Measurements from ENCODE around the gene FAM114A1.

Gene FAM114A1

DNA sequence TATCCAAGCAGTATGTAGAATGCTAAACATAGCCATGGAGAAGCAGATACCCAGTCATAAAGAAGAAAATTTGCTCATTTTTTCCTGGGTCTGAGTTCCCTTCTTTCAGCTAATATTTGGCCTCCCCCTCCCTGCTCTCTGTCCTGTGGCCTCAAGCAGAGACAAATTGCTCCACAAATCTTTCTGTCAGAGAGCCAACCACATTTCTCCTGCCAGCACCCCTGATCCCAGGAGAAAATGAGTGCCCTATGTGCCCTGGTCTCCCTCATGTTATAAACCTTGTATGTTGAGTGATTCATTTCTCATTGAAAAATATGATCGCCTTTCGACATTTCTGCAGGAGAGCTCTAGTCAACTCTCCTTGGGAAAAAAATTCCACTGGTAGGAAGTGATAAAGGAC is 82.6 kb downstream of the FAM114A1 start:
- DNase-seq (ENCODE audit: low read depth) = no peak
- H3K4me3 ChIP-seq (ENCODE audit: low read depth, low read length) = no peak overlapping the region
- TF ChIP-seq, protein P1, sequence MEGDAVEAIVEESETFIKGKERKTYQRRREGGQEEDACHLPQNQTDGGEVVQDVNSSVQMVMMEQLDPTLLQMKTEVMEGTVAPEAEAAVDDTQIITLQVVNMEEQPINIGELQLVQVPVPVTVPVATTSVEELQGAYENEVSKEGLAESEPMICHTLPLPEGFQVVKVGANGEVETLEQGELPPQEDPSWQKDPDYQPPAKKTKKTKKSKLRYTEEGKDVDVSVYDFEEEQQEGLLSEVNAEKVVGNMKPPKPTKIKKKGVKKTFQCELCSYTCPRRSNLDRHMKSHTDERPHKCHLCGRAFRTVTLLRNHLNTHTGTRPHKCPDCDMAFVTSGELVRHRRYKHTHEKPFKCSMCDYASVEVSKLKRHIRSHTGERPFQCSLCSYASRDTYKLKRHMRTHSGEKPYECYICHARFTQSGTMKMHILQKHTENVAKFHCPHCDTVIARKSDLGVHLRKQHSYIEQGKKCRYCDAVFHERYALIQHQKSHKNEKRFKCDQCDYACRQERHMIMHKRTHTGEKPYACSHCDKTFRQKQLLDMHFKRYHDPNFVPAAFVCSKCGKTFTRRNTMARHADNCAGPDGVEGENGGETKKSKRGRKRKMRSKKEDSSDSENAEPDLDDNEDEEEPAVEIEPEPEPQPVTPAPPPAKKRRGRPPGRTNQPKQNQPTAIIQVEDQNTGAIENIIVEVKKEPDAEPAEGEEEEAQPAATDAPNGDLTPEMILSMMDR (IDR thresholded peaks at IDR 0.05; ENCODE audit: low read depth, low read length, missing control alignments) = no peak

DNA sequence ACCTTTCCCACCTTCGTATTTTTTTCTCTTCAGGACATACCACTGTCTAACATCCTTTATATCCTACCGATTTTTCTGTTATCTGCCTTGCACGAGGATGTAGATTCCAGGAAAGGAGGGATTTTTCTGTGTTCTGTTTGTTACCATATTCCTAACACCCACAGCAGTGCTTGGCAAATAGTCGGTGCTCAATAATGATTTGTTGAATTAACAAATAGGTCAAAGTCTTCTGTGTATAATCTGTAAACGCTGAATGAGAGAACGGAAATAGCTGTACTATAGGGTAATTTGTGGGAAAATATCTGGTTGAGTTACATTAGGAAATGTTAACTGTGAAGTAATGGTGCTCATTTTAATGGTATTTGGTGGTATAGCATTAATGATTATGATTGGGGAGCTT is 83.1 kb downstream of the FAM114A1 start:
- no peak overlapping the region for H3K4me3 ChIP-seq (ENCODE audit: low read depth, low read length)
- DNase-seq (ENCODE audit: low read depth) = no peak
- TF ChIP-seq, protein P1 (IDR thresholded peaks at IDR 0.05; ENCODE audit: low read depth, low read length, missing control alignments) = no peak

DNA sequence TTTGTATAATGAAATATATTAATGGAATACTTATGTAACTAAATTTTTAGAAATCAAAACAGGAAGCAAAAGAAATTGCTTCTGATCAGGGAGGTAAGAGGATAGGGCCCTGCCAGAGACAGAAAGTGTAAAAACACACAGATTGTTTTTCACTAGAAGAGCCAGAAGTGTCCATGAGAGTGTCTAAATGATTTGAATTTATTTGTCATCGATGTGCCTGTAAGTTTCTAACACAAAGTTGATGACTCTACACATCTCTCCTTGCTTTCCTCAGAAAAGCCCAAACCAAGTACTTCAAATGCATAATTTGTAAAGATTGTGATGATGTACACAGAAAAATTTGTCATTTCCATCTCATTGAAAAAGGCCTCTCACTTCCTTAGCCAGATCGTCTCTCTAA is 84.0 kb downstream of the FAM114A1 start:
- no peak overlapping the region for H3K4me3 ChIP-seq (ENCODE audit: low read depth, low read length)
- TF ChIP-seq, protein P1 (IDR thresholded peaks at IDR 0.05; ENCODE audit: low read depth, low read length, missing control alignments) = no peak
- no peak for DNase-seq (ENCODE audit: low read depth)

DNA sequence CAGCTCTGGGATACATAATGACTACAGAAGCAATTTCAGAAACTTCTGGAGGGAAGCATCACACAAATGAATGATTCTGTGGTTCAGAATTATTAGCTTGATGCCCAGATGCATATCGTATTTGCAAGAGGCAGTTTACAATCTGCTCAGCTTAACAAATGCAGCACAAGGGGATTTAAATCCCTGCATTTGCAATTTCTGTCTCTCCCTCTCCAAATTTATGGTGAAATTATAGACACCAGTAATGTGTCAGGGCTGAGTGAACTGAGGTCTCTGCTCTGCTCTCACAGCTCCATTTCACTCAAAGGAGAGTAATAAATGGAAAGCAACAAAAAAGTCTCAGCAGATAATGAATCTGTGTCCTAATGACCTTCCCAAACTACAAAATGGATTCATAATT is 84.4 kb downstream of the FAM114A1 start:
- H3K4me3 ChIP-seq (ENCODE audit: low read depth, low read length) = no peak overlapping the region
- TF ChIP-seq, protein P1 (IDR thresholded peaks at IDR 0.05; ENCODE audit: low read depth, low read length, missing control alignments) = no peak
- DNase-seq (ENCODE audit: low read depth) = no peak

DNA sequence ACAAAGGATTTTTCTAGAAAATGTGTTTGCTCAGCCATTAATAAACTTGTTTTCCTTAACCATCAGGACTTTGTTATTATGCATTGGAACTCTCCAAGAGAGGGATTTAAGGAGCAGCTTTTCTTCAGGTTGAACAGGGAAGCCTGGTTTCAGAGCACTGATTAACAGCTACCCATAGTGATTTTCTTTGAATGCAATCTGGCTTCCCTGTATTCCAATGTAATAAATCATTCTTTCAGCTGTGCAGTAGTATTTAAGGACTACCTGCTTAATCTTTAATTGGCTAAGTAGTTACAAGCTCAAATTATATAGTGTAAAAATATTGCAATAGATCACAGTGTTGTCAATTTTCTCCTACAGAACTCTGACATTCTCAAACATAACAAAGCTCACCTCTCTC is 87.1 kb downstream of the FAM114A1 start:
- H3K4me3 ChIP-seq (ENCODE audit: low read depth, low read length) = no peak overlapping the region
- no peak for DNase-seq (ENCODE audit: low read depth)
- TF ChIP-seq, protein P1 (IDR thresholded peaks at IDR 0.05; ENCODE audit: low read depth, low read length, missing control alignments) = no peak

DNA sequence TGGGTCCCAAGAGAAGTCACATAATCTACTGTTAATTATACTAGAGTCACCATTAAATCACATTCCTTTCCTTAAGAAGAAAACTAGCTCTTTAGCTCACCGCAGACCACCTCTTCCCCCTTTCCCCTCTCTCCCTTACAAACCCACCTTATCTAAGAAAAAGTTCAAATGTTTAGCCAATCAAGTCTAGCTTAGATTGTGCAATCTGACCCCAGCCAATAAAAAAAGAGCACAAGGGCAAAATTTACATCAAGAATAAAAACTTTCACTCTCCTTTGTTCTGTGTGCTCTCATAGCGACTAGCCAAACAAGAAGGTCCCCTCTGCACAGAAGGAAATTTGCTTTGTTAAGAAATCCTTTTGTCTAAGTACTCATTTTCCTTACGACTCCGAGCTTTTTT is 88.4 kb downstream of the FAM114A1 start:
- no peak overlapping the region for H3K4me3 ChIP-seq (ENCODE audit: low read depth, low read length)
- DNase-seq (ENCODE audit: low read depth) = no peak
- TF ChIP-seq, protein P1 (IDR thresholded peaks at IDR 0.05; ENCODE audit: low read depth, low read length, missing control alignments) = no peak

DNA sequence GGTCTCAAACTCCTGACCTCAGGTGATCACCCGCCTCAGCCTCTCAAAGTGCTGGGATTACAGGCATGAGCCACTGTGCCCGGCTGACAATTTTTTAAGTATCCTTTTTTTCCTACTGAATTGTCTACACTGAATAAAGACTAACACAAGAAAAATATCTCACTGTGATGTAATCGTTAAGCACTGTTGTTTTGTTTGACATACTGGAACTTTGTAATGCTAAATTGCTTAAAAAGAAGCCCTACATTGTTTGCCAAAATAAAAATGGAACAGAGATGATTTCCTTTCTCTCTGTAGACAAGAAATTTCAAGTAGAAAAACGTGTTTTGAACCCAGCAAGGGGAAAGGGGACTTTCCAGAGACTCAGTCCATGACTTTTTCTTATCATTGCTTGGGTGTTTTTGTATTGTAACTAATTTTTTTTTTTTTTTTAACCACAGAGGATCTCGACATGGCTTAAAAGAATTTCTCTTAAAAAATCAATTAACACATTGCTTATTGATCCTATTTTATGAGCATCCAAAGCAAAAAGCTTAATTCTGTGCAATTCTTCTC is 89.7 kb downstream of the FAM114A1 start:
- DNase-seq (ENCODE audit: low read depth) = no peak
- TF ChIP-seq, protein P1 (IDR thresholded peaks at IDR 0.05; ENCODE audit: low read depth, low read length, missing control alignments) = no peak

More for the DNA sequence above, 89.7 kb downstream of the FAM114A1 start:
- no peak overlapping the region for H3K4me3 ChIP-seq (ENCODE audit: low read depth, low read length)
